HCT116 (cell line): ENCODE data around the gene SFTPA2. TPM values are rescaled to one million over a fixed set of nuclear protein-coding genes. Genes with fewer than 3 reads are reported as not detected.

Experiments used
- ATAC-seq: fragments of 200-7000 bp; cut with Tn5 transposase; 2 replicates; pipeline ENCODE4 v1.9.1; 2020; ENCODE audit warnings: mild to moderate bottlenecking, moderate library complexity
- BruUV-seq: library from RNA; stranded (reverse); fragments of 400-500 nt; replicated peaks from 2 replicates; lab custom pipeline; 2021; lab: Mats Ljungman, UMichigan
- CTCF ChIA-PET: fragments of 300-600 bp; sonication (Branson Sonifier 250); formaldehyde crosslinking; loops from one replicate; lab custom pipeline; 2021; ENCODE audit warnings: antibody characterized with exemption; lab: Charles Lee
- POLR2A ChIA-PET: fragments of 300-600, 350-600 bp; sonication (Branson Sonifier 250); formaldehyde crosslinking; loops from one replicate; lab custom pipeline; 2021; ENCODE audit warnings: antibody characterized with exemption; lab: Charles Lee
- RAD21 ChIA-PET, 2 experiments: fragments of 300-600 bp; sonication (Branson Sonifier 250); formaldehyde crosslinking; loops; one replicate each; lab custom pipeline; 2023; ENCODE audit warnings: low total read pairs in 2 of 2; ENCODE audit not compliant: uncharacterized antibody in 2 of 2, unreplicated experiment in 2 of 2, low non-redundant PET in 1 of 2; lab: Charles Lee
- DNase-seq: peaks from one replicate; pipeline ENCODE4 v3.0.0-alpha.2; 2010; ENCODE audit warnings: low read depth, low spot score
- H2AFZ ChIP-seq: fragments of 200-600 bp; shearing (Covaris generic), sonication (generic); 2 replicates; pipeline ENCODE4 v1.6.1; 2017; ENCODE audit warnings: low read depth, mixed run types, mixed read lengths, antibody characterized with exemption, low read length; ENCODE audit not compliant: poor library complexity, severe bottlenecking
- H3K27ac ChIP-seq: 2 replicates; pipeline ENCODE4 v1.5.1; 2012; ENCODE audit warnings: low read depth, low read length
- H3K27me3 ChIP-seq: fragments of 200-600 bp; sonication (generic); 2 replicates; pipeline ENCODE4 v1.6.1; 2016; ENCODE audit warnings: mixed run types, low read length, mixed read lengths; ENCODE audit not compliant: insufficient read depth
- H3K36me3 ChIP-seq, 2 experiments: fragments of 200-500 bp in 1 of 2; fragments of 200-600 bp in 1 of 2; sonication (Bioruptor generic) in 1 of 2; sonication (generic) in 1 of 2; 2 replicates each; pipeline versions ENCODE4 v1.5.1 to v1.6.1; 2014 to 2016; ENCODE audit warnings: low read length in 2 of 2, inconsistent platforms in 1 of 2, mixed read lengths in 1 of 2, mixed run types in 1 of 2; ENCODE audit not compliant: insufficient read depth in 2 of 2, control insufficient read depth in 1 of 2
- H3K4me1 ChIP-seq, 2 experiments: fragments of 200-600 bp in 1 of 2; sonication (generic) in 1 of 2; 2 replicates each; pipeline versions ENCODE4 v1.5.1 to v1.6.1; 2012 to 2017; ENCODE audit warnings: low read length in 2 of 2, inconsistent platforms in 1 of 2, mild to moderate bottlenecking in 1 of 2, mixed read lengths in 1 of 2, mixed run types in 1 of 2, moderate library complexity in 1 of 2; ENCODE audit not compliant: insufficient read depth in 2 of 2, control insufficient read depth in 1 of 2
- H3K4me2 ChIP-seq: fragments of 200-600 bp; sonication (generic); 2 replicates; pipeline ENCODE4 v1.6.1; 2017; ENCODE audit warnings: mixed run types, low read length, mixed read lengths
- H3K4me3 ChIP-seq, 2 experiments: fragments of 200-600 bp in 1 of 2; sonication (generic) in 1 of 2; replicated peaks in 1 of 2; 2 replicates each; pipeline ENCODE4 v1.5.1; 2011 to 2016; ENCODE audit warnings: low read length in 2 of 2, control low read depth in 1 of 2, low read depth in 1 of 2, mild to moderate bottlenecking in 1 of 2, mixed read lengths in 1 of 2, mixed run types in 1 of 2
- H3K79me2 ChIP-seq: fragments of 200-600 bp; sonication (generic); 2 replicates; pipeline ENCODE4 v1.6.1; 2017; ENCODE audit warnings: mild to moderate bottlenecking, mixed run types, low read length, moderate library complexity, mixed read lengths; ENCODE audit not compliant: insufficient read depth
- H3K9ac ChIP-seq: fragments of 200-600 bp; sonication (generic); 2 replicates; pipeline ENCODE4 v1.6.1; 2016; ENCODE audit warnings: low read length, mixed read lengths
- H3K9me2 ChIP-seq: fragments of 200-600 bp; sonication (generic), shearing (Covaris generic); 2 replicates; pipeline ENCODE4 v1.6.1; 2017; ENCODE audit warnings: mixed run types, mild to moderate bottlenecking, moderate library complexity; ENCODE audit not compliant: insufficient read depth
- H3K9me3 ChIP-seq, 2 experiments: fragments of 200-500 bp in 1 of 2; fragments of 200-600 bp in 1 of 2; sonication (Bioruptor generic) in 1 of 2; sonication (generic) in 1 of 2; 2 replicates each; pipeline ENCODE4 v1.6.1; 2014 to 2017; ENCODE audit warnings: low read length in 2 of 2, mixed read lengths in 2 of 2, inconsistent platforms in 1 of 2, low read depth in 1 of 2, mild to moderate bottlenecking in 1 of 2, mixed run types in 1 of 2, moderate library complexity in 1 of 2; ENCODE audit not compliant: control insufficient read depth in 1 of 2, insufficient read depth in 1 of 2
- H4K20me1 ChIP-seq: fragments of 200-600 bp; sonication (generic), shearing (Covaris generic); 2 replicates; pipeline ENCODE4 v1.6.1; 2017; ENCODE audit warnings: mixed run types, mild to moderate bottlenecking, moderate library complexity; ENCODE audit not compliant: insufficient read depth
- CBX3 ChIP-seq: IDR thresholded peaks from 2 replicates; pipeline ENCODE4 v1.6.1; 2012; ENCODE audit warnings: low read depth
- JUND ChIP-seq: IDR thresholded peaks from 2 replicates; pipeline ENCODE4 v1.6.1; 2012
- POLR2A ChIP-seq: IDR thresholded peaks from 2 replicates; pipeline ENCODE4 v1.7.0; 2011; ENCODE audit warnings: borderline replicate concordance; ENCODE audit not compliant: insufficient read depth, insufficient read length; ENCODE audit errors: extremely low read depth
- POLR2AphosphoS5 ChIP-seq: IDR thresholded peaks from 2 replicates; pipeline ENCODE4 v1.6.1; 2011; ENCODE audit warnings: mild to moderate bottlenecking, low read depth, low read length, moderate library complexity
- SP1 ChIP-seq: IDR thresholded peaks from 2 replicates; pipeline ENCODE4 v1.6.1; 2012; ENCODE audit warnings: low read depth
- ZFX ChIP-seq: fragments of 450-650 bp; IDR thresholded peaks from 2 replicates; pipeline ENCODE4 v1.6.1; 2017
- intact Hi-C: fragments of 100-400 bp; cut with micrococcal nuclease; formaldehyde crosslinking; loops from 2 replicates; pipeline ENCODE4 v1.10.0; 2022
- total RNA-seq: library from RNA; stranded (reverse); gene quantifications from one replicate; pipeline ENCODE4 v1.2.1, GENCODE V29; 2021; ENCODE audit not compliant: unreplicated experiment
- TF ChIP-seq, protein P1 (sequence below): IDR thresholded peaks from 2 replicates; pipeline ENCODE4 v1.6.1; 2012; ENCODE audit warnings: low read depth
- TF ChIP-seq, protein P2 (sequence below): IDR thresholded peaks from 2 replicates; pipeline ENCODE4 v1.6.1; 2012
- TF ChIP-seq, protein P3 (sequence below), 3 experiments: fragments of 200-600 bp in 1 of 3; sonication (generic) in 1 of 3; IDR thresholded peaks in 2 of 3; conservative IDR thresholded peaks in 1 of 3; 2 replicates each; pipeline ENCODE4 v1.5.1; 2012 to 2017; ENCODE audit warnings: low read depth in 2 of 3, low read length in 2 of 3, antibody characterized with exemption in 1 of 3, borderline replicate concordance in 1 of 3, control low read depth in 1 of 3, mild to moderate bottlenecking in 1 of 3, mixed read lengths in 1 of 3, mixed run types in 1 of 3, moderate library complexity in 1 of 3; ENCODE audit not compliant: insufficient read depth in 1 of 3
- TF ChIP-seq, protein P4 (sequence below): IDR thresholded peaks from 2 replicates; pipeline ENCODE4 v1.6.1; 2012

SFTPA2 gene
- total RNA-seq, 1 experiment from 2014 or later: 6.9 TPM

DNA sequence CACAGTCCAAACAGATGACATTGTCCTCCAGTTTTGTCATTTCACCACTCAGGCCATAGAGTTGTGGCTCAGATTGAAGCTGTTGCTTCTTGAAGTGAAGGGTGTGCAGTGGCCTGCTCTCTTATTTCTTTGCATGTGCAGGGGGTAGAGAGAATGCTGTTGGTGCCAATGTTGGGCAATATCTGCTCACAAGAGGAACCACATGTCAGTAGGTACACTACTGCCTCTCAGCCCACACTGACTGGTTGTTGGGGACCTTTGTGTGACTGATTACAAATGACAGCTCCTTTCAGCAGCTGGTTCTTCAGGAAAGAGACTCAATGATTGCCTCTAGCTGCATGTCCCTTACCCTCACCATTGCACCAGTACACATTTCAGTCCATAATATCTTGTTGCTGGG is 28.6 kb upstream of the SFTPA2 start:
- Histone ChIP-seq H3K27ac (no peak overlapping the region), H3K4me3 (no peak overlapping the region), H3K79me2 (no peaks in the 10 kb centered on the region), H3K4me2 (no peak overlapping the region), H3K36me3 (no peaks in the 10 kb centered on the region), H2AFZ (no peak overlapping the region), H3K9ac (no peak overlapping the region), H3K9me3 (no peaks in the 10 kb centered on the region), H3K4me1 (no peaks in the 10 kb centered on the region), H3K9me2 (no peaks in the 10 kb centered on the region), H4K20me1 (no peaks in the 10 kb centered on the region), H3K27me3 (peaks cover 7% of the 10 kb centered on the region)
- CTCF ChIA-PET: no interaction called here
- DNase-seq (no peak), ATAC-seq (no peak)
- RAD21 ChIA-PET: no interaction called here
- no TSS peak for BruUV-seq
- POLR2A ChIA-PET: no interaction called here
- intact Hi-C loops: no loop called here
- no peak for TF ChIP-seq POLR2A
- TF ChIP-seq, protein P1, sequence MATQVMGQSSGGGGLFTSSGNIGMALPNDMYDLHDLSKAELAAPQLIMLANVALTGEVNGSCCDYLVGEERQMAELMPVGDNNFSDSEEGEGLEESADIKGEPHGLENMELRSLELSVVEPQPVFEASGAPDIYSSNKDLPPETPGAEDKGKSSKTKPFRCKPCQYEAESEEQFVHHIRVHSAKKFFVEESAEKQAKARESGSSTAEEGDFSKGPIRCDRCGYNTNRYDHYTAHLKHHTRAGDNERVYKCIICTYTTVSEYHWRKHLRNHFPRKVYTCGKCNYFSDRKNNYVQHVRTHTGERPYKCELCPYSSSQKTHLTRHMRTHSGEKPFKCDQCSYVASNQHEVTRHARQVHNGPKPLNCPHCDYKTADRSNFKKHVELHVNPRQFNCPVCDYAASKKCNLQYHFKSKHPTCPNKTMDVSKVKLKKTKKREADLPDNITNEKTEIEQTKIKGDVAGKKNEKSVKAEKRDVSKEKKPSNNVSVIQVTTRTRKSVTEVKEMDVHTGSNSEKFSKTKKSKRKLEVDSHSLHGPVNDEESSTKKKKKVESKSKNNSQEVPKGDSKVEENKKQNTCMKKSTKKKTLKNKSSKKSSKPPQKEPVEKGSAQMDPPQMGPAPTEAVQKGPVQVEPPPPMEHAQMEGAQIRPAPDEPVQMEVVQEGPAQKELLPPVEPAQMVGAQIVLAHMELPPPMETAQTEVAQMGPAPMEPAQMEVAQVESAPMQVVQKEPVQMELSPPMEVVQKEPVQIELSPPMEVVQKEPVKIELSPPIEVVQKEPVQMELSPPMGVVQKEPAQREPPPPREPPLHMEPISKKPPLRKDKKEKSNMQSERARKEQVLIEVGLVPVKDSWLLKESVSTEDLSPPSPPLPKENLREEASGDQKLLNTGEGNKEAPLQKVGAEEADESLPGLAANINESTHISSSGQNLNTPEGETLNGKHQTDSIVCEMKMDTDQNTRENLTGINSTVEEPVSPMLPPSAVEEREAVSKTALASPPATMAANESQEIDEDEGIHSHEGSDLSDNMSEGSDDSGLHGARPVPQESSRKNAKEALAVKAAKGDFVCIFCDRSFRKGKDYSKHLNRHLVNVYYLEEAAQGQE: no peak
- no peak for TF ChIP-seq CBX3
- no peak for TF ChIP-seq POLR2AphosphoS5
- TF ChIP-seq ZFX: no peak
- TF ChIP-seq, protein P2, sequence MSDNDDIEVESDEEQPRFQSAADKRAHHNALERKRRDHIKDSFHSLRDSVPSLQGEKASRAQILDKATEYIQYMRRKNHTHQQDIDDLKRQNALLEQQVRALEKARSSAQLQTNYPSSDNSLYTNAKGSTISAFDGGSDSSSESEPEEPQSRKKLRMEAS: no peak
- TF ChIP-seq, protein P3, sequence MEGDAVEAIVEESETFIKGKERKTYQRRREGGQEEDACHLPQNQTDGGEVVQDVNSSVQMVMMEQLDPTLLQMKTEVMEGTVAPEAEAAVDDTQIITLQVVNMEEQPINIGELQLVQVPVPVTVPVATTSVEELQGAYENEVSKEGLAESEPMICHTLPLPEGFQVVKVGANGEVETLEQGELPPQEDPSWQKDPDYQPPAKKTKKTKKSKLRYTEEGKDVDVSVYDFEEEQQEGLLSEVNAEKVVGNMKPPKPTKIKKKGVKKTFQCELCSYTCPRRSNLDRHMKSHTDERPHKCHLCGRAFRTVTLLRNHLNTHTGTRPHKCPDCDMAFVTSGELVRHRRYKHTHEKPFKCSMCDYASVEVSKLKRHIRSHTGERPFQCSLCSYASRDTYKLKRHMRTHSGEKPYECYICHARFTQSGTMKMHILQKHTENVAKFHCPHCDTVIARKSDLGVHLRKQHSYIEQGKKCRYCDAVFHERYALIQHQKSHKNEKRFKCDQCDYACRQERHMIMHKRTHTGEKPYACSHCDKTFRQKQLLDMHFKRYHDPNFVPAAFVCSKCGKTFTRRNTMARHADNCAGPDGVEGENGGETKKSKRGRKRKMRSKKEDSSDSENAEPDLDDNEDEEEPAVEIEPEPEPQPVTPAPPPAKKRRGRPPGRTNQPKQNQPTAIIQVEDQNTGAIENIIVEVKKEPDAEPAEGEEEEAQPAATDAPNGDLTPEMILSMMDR (IDR thresholded peaks at IDR 0.05 in 2 of 3, conservative IDR thresholded peaks at IDR 0.05 in 1 of 3; ENCODE audit: borderline replicate concordance in 1 of 3, insufficient read depth in 1 of 3, low read depth in 2 of 3, low read length in 2 of 3): no peak
- TF ChIP-seq, protein P4, sequence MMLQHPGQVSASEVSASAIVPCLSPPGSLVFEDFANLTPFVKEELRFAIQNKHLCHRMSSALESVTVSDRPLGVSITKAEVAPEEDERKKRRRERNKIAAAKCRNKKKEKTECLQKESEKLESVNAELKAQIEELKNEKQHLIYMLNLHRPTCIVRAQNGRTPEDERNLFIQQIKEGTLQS: no peak
- no peak for TF ChIP-seq JUND
- TF ChIP-seq SP1: no peak
